Lower leg skin (tissue), 3 donors: ENCODE measurements around the gene AMOTL1.

Experiments used
- POLR2A ChIP-seq, 2 donors: fragments of 450-650 bp; IDR thresholded peaks; one replicate each; pipeline ENCODE4 v1.6.1; 2016 to 2017; ENCODE audit warnings: antibody characterized with exemption in 2 of 2, mild to moderate bottlenecking in 1 of 2, moderate library complexity in 1 of 2
- TF ChIP-seq, protein P1 (sequence below), 3 donors: fragments of 450-650 bp; IDR thresholded peaks; one replicate each; pipeline ENCODE4 v1.5.1; 2016; ENCODE audit warnings: antibody characterized with exemption in 3 of 3, mild to moderate bottlenecking in 3 of 3, moderate library complexity in 2 of 3

DNA sequence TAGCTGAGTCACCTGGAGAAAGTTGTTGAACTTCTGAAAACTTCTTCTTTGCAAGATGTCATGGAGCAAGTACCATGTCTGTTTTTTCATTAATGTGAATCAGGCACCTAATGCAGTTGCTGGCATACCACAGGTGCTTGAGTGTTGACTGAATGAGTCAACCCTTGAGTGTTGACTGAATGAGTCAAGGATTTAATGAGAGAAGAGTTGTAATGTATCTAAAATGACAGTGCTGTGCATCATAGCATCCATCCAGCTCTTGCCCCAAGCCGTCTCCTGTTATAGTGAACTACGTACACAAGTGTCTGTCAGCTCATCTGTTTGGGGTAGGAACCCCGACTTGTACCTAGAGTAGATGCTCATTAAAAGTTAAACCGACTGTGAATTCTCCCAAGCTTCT, 112.1 kb downstream of the AMOTL1 start:
- TF ChIP-seq, protein P1, sequence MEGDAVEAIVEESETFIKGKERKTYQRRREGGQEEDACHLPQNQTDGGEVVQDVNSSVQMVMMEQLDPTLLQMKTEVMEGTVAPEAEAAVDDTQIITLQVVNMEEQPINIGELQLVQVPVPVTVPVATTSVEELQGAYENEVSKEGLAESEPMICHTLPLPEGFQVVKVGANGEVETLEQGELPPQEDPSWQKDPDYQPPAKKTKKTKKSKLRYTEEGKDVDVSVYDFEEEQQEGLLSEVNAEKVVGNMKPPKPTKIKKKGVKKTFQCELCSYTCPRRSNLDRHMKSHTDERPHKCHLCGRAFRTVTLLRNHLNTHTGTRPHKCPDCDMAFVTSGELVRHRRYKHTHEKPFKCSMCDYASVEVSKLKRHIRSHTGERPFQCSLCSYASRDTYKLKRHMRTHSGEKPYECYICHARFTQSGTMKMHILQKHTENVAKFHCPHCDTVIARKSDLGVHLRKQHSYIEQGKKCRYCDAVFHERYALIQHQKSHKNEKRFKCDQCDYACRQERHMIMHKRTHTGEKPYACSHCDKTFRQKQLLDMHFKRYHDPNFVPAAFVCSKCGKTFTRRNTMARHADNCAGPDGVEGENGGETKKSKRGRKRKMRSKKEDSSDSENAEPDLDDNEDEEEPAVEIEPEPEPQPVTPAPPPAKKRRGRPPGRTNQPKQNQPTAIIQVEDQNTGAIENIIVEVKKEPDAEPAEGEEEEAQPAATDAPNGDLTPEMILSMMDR (IDR thresholded peaks at IDR 0.05) = no peak
- TF ChIP-seq POLR2A (IDR thresholded peaks at IDR 0.05) = no peak
